ENCODE measurements around the gene DIPK1B.

The DIPK1B gene

GRCh38 chr9:136738960-136739359 is 26.6 kb downstream of the DIPK1B start:
- DNase-seq (ENCODE audit: low read depth, low spot score) = no peak

- no peak for DNase-seq (ENCODE audit: low read depth, low spot score)
These were observed 27.1 kb downstream of the DIPK1B start for GRCh38 chr9:136739509-136739908.

GRCh38 chr9:136740069-136740468 is 27.7 kb downstream of the DIPK1B start:
- DNase-seq (ENCODE audit: low read depth, low spot score) = no peak

- no peak for DNase-seq (ENCODE audit: low read depth, low spot score)
These were observed 28.1 kb downstream of the DIPK1B start for GRCh38 chr9:136740491-136740890.

GRCh38 chr9:136740971-136741882 is 28.9 kb downstream of the DIPK1B start:
- DNase-seq (ENCODE audit: low read depth, low spot score) = no peak

GRCh38 chr9:136741883-136742571 is 29.7 kb downstream of the DIPK1B start:
- no peak for DNase-seq (ENCODE audit: low read depth, low spot score)

- DNase-seq (ENCODE audit: low read depth, low spot score) = no peak
These were observed 30.4 kb downstream of the DIPK1B start, which contains the start of gene LCN10 for GRCh38 chr9:136742591-136743391. TSS of gene LCN10 (minus strand) at chr9:136742940. CDS start at chr9:136742903, 37 bp downstream.

GRCh38 chr9:136743639-136744211 is 31.4 kb downstream of the DIPK1B start:
- no peak for DNase-seq (ENCODE audit: low read depth, low spot score)

GRCh38 chr9:136744773-136745172 is 32.4 kb downstream of the DIPK1B start:
- DNase-seq (ENCODE audit: low read depth, low spot score) = no peak

GRCh38 chr9:136745389-136746154 is 33.2 kb downstream of the DIPK1B start:
- DNase-seq (ENCODE audit: low read depth, low spot score) = no peak

GRCh38 chr9:136746155-136746490 is 33.8 kb downstream of the DIPK1B start:
- DNase-seq (ENCODE audit: low read depth, low spot score) = no peak

- DNase-seq (ENCODE audit: low read depth, low spot score) = no peak
These were observed 34.2 kb downstream of the DIPK1B start for GRCh38 chr9:136746621-136747020.

- DNase-seq (ENCODE audit: low read depth, low spot score) = no peak
These were observed 35.0 kb downstream of the DIPK1B start for GRCh38 chr9:136747161-136748060.

GRCh38 chr9:136748201-136748600 is 35.8 kb downstream of the DIPK1B start, which contains the start of gene LCN6:
TSS of gene LCN6 (minus strand) at chr9:136748525. CDS start at chr9:136748483, 42 bp downstream.
- DNase-seq (ENCODE audit: low read depth, low spot score) = no peak

- no peak for DNase-seq (ENCODE audit: low read depth, low spot score)
These were observed 36.6 kb downstream of the DIPK1B start for GRCh38 chr9:136748666-136749611.

- no peak for DNase-seq (ENCODE audit: low read depth, low spot score)
These were observed 38.2 kb downstream of the DIPK1B start for GRCh38 chr9:136750526-136750925.

- DNase-seq (ENCODE audit: low read depth, low spot score) = no peak
These were observed 38.9 kb downstream of the DIPK1B start for GRCh38 chr9:136751244-136751643.

- no peak for DNase-seq (ENCODE audit: low read depth, low spot score)
These were observed 39.4 kb downstream of the DIPK1B start for GRCh38 chr9:136751814-136752213.
